ENCODE measurements around the gene AGFG1. TPM values are rescaled to one million over a fixed set of nuclear protein-coding genes. Genes with fewer than 3 reads are reported as not detected.

The AGFG1 gene
- total RNA-seq, 2 donors from 2014 or later, result 98.2 to 131 TPM

DNA sequence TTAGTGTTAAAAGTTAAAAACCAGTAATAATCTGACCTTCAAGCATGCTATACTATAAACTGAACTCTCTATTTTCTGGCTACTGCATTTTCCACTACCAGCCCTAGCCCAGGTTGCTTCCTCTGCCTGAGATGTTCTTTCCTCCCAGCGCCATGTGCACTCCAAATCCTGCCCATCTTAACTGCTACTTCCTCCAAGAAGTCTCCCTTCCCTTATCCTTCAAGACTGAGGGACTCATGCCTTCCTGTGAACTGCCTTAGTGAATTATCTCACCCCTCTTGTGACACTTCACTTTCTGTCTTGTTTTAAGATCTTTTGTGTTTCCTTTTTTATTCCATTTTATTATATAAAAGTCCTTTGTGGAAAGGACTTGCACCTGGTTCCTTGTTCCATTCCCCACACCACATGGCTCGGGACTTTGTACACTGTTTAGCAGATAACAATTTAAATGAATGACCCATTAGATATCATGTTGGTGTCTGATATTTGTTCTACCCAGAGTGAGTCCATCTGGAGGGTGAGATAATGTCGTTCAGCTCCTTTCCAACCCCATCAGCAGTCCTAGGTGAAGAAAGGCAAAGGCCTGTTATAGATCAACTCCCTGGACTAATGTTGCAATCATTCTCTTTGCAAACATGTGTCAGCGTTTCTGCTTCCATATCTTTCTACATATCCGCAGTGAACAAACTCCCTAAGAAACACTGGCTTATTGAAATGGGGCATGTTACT is 20.9 kb upstream of the AGFG1 start:
- Mint-ChIP-seq H3K4me1 (ENCODE audit: low read depth) (peaks cover 34% of the 10 kb centered on the region), H3K27me3 (ENCODE audit: low read depth) (no peaks in the 10 kb centered on the region), H3K4me3 (no peak overlapping the region), H3K27ac (no peak overlapping the region), H3K9me3 (no peaks in the 10 kb centered on the region), H3K36me3 (ENCODE audit: insufficient read depth in 2 of 2) (no peaks in the 10 kb centered on the region)
- ATAC-seq (replicated peaks in 1 of 2) (no peak), DNase-seq (no peak)

DNA sequence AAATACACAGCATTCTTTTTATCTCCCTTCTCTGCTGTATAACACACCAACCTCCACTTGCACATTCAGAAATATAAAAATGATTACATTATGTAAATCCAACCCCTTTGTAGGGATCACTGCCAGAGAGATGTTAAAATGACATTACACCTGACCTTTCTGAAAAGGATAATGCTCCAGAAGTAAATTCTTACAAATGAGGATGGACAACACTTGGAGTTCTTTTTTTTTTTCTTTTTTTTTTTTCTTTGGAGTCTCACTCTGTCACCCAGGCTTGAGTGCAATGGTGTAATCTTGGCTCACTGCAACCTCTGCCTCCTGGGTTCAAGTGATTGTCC is 20.3 kb upstream of the AGFG1 start:
- Mint-ChIP-seq H3K9me3 (no peaks in the 10 kb centered on the region), H3K4me1 (ENCODE audit: low read depth) (peaks cover 39% of the 10 kb centered on the region), H3K4me3 (no peak overlapping the region), H3K27ac (no peak overlapping the region), H3K36me3 (ENCODE audit: insufficient read depth in 2 of 2) (no peaks in the 10 kb centered on the region), H3K27me3 (ENCODE audit: low read depth) (no peaks in the 10 kb centered on the region)
- ATAC-seq (replicated peaks in 1 of 2) (no peak), DNase-seq (no peak)

DNA sequence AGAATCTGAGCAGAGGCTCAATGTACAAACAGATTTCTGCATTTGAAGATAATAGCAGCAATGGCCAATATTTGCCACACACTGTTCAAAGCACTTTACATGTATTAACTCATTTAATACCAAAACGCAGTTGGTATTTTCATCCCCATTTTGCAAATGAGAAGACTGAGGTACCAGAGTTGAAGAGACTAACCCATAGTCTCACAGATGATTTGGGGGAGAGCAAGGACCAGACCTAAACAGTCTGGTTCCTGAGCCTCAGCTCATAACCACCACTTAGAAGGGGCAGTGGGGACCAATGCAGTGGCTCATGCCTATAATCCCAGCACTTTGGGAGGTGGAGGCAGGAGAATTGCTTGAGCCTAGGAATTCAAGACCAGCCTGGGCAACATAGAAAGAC is 18.1 kb upstream of the AGFG1 start:
- H3K36me3 Mint-ChIP-seq (ENCODE audit: insufficient read depth in 2 of 2), result no peaks in the 10 kb centered on the region
- no peak overlapping the region for H3K27ac Mint-ChIP-seq
- peaks cover 60% of the 10 kb centered on the region for H3K4me1 Mint-ChIP-seq (ENCODE audit: low read depth)
- no peaks in the 10 kb centered on the region for H3K27me3 Mint-ChIP-seq (ENCODE audit: low read depth)
- no peaks in the 10 kb centered on the region for H3K9me3 Mint-ChIP-seq
- DNase-seq (no peak), ATAC-seq (replicated peaks in 1 of 2) (no peak)
- H3K4me3 Mint-ChIP-seq, result no peak overlapping the region

DNA sequence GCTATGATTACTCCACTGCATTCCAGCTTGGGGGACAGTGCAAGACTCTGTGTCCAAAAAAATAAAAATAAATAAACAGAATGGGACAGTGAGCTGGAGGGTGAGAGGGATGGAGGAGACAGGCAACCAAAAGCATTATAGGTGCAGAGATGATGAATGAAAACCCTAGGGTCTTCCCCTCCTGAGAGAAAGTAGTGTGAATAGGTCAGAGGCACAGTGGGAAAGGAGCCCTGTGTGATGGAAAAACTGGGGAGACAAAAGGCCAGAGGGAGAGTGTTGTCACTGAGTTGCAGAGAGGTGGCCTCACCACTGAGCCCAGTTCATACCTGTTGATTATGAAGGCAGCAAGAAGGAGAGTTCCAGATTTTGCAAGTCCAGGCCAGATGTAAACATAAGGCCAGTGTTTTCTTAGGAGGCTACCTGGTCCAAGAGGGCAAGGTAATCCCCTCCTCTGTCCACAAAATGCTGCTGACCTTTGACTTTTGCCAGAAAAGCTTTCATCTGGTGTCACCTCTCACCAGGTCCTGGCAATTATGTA is 17.6 kb upstream of the AGFG1 start:
- no peak for DNase-seq
- H3K4me1 Mint-ChIP-seq (ENCODE audit: low read depth), result peaks cover 66% of the 10 kb centered on the region
- no peak overlapping the region for H3K27ac Mint-ChIP-seq
- ATAC-seq (replicated peaks in 1 of 2), result no peak
- H3K36me3 Mint-ChIP-seq (ENCODE audit: insufficient read depth in 2 of 2), result no peaks in the 10 kb centered on the region
- H3K27me3 Mint-ChIP-seq (ENCODE audit: low read depth), result no peaks in the 10 kb centered on the region
- peak overlapping the region in 1 of 2 donors; percentile 22 for H3K4me3 Mint-ChIP-seq
- no peaks in the 10 kb centered on the region for H3K9me3 Mint-ChIP-seq

DNA sequence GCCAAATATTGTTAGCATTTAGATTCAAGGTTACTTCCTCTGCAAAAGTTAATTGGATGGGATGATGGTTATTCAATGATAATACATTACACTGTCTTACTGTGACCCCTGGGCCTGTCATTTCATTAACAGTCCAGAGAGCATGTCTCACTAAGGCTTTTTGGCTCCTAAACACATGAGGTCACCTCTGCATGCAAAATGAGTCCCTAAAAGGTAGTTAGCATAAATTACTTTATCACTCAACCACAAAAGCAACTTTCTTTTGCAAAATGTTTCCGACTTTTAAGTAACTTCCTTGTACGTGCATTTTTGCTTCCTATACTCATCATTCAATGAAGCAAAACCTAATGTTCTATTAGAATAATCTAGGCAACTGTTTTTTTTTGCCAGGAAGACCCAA is 16.8 kb upstream of the AGFG1 start:
- H3K27me3 Mint-ChIP-seq (ENCODE audit: low read depth), result no peaks in the 10 kb centered on the region
- no peaks in the 10 kb centered on the region for H3K9me3 Mint-ChIP-seq
- no peaks in the 10 kb centered on the region for H3K36me3 Mint-ChIP-seq (ENCODE audit: insufficient read depth in 2 of 2)
- H3K4me3 Mint-ChIP-seq, result peak overlapping the region; percentile 11 to 13
- H3K4me1 Mint-ChIP-seq (ENCODE audit: low read depth), result peaks cover 74% of the 10 kb centered on the region
- ATAC-seq (replicated peaks in 1 of 2) (peak in 1 of 2 donors; percentile 34), DNase-seq (no peak)
- H3K27ac Mint-ChIP-seq, result no peak overlapping the region

DNA sequence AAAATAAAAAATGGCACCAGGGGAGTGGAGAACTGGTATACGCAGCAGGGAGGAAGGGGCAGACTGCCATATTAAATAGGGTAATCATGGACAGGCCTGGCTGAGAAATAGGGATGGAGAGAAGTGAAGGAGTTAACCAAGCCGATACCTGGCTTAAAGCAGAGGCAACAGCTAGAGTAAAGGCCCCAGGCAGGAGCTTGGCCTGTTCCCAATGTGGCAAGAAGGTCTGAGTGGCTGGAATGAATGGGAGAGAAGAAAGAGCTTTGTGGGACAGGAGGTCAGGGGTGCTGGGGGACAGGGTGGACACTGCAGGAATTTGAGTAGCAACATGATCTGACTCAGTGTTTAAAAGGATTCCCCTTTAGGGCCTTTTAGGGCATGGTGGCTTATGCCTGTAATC is 15.9 kb upstream of the AGFG1 start:
- H3K36me3 Mint-ChIP-seq (ENCODE audit: insufficient read depth in 2 of 2), result no peaks in the 10 kb centered on the region
- H3K27me3 Mint-ChIP-seq (ENCODE audit: low read depth), result no peaks in the 10 kb centered on the region
- ATAC-seq (replicated peaks in 1 of 2), result no peak
- no peak for DNase-seq
- H3K4me1 Mint-ChIP-seq (ENCODE audit: low read depth), result peaks cover 74% of the 10 kb centered on the region
- no peak overlapping the region for H3K27ac Mint-ChIP-seq
- no peak overlapping the region for H3K4me3 Mint-ChIP-seq
- H3K9me3 Mint-ChIP-seq, result no peaks in the 10 kb centered on the region

DNA sequence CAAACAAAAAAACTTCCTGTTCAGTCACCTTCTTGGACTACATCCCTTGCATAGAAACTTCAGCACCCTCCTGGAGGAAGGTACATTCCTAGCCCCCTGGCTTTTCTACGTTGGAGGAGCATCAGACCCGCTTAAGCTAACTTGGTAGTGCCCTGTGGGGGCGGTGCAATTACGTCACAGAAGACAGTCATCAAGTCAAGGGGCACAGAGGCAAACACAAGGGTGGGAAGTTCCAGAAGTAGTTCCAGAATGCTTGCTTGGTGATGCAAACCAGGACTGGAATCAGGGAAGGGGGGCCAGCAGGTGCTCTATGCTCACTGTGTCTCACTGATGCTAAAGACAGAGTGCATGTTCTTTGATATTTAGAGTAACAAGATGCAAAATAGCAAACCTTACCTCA is 15.2 kb upstream of the AGFG1 start:
- Mint-ChIP-seq H3K4me3 (no peak overlapping the region), H3K27ac (no peak overlapping the region)

DNA sequence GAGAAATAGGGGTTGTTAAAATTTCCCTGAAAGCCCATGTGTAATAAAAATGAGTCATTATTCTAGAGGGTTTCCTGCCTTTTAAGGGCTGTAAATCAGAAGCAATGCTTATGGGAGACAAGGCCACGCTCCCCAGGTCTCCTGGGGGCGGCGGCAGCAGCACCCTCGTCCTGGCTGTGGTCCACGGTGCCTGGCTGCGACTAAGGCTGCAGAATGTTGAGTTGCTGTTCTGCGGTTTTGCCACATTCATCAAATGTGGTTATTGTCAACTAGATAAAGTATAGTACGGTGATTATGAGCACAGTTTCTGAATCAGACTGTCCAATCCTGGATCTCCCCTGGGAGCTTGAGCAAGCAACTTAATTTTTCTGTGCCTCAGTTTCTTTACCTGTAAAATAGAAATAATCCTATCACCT is 11.9 kb upstream of the AGFG1 start:
- no peaks in the 10 kb centered on the region for H3K9me3 Mint-ChIP-seq
- H3K36me3 Mint-ChIP-seq (ENCODE audit: insufficient read depth in 2 of 2), result no peaks in the 10 kb centered on the region
- peaks cover 96% of the 10 kb centered on the region for H3K4me1 Mint-ChIP-seq (ENCODE audit: low read depth)
- H3K27ac Mint-ChIP-seq, result peak overlapping the region; percentile 94
- peak; percentile 61 to 80 for DNase-seq
- peak overlapping the region; percentile 79 to 89 for H3K4me3 Mint-ChIP-seq
- ATAC-seq (replicated peaks in 1 of 2), result peak; percentile 41 to 51
- H3K27me3 Mint-ChIP-seq (ENCODE audit: low read depth), result no peaks in the 10 kb centered on the region

More for the DNA sequence above, 15.2 kb upstream of the AGFG1 start:
- ATAC-seq (replicated peaks in 1 of 2) (no peak), DNase-seq (peak in 1 of 2 donors; percentile 37)
- Mint-ChIP-seq H3K36me3 (ENCODE audit: insufficient read depth in 2 of 2) (no peaks in the 10 kb centered on the region), H3K4me1 (ENCODE audit: low read depth) (peaks cover 75% of the 10 kb centered on the region), H3K27me3 (ENCODE audit: low read depth) (no peaks in the 10 kb centered on the region), H3K9me3 (no peaks in the 10 kb centered on the region)

DNA sequence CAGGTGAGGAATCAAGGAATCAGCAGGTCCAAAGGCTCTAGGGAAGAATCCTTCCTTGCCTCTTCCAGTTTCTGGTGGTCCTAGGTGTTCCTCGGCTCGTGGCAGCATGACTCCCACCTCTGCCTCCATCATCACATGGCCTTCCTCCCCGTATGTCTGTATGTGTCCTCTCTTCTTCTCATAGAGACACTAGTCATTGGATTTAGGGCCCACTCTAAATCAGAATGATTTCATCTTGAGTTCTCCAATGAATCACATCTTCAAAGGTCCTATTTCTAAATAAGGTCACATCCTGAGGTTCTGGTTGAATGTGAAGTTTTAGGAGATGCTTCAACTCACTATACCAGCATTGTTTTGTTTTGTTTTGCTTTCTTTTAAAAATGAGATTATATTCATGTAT is 11.1 kb upstream of the AGFG1 start:
- no peak for DNase-seq
- Mint-ChIP-seq H3K9me3 (no peaks in the 10 kb centered on the region), H3K4me1 (ENCODE audit: low read depth) (peaks cover 96% of the 10 kb centered on the region), H3K27me3 (ENCODE audit: low read depth) (no peaks in the 10 kb centered on the region), H3K4me3 (peak overlapping the region; percentile 79 to 89), H3K36me3 (ENCODE audit: insufficient read depth in 2 of 2) (no peaks in the 10 kb centered on the region), H3K27ac (peak overlapping the region; percentile 94)
- peak; percentile 51 to 57 for ATAC-seq (replicated peaks in 1 of 2)

DNA sequence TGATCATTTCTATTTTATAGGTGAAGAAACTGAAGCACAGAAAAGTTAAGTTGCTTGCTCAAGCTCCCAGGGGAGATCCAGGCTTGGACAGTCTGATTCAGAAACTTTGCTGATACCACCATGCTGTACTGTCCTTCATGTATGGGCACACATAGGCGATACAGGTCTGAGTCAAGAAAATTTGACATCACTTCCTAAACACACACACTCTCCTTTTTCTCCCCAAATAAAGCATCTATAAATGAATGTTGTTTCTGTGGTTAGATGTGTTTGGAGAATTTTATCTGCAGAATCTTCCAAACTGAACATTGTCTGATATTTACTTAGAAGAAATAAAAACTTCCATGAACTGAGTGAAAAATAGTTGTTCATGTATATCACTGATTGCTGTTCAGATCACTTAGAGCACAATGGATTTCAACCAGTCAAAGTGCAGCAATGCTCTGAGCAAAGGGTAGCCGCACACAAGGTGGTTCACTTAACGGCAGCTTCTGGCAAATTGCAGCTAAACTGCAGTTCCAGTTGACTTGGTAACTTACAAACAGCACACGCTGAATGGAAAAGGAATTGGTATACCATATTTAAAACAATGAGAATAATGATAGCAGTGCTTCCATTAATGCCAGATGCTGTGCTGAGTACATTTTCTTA is 10.0 kb upstream of the AGFG1 start:
- ATAC-seq (replicated peaks in 1 of 2), result peak; percentile 1 to 16
- peak overlapping the region; percentile 79 to 87 for H3K4me3 Mint-ChIP-seq
- H3K9me3 Mint-ChIP-seq, result no peaks in the 10 kb centered on the region
- peak overlapping the region; percentile 95 for H3K27ac Mint-ChIP-seq
- peaks cover 0 to 2% of the 10 kb centered on the region in 2 donors for H3K36me3 Mint-ChIP-seq (ENCODE audit: insufficient read depth in 2 of 2)
- no peak for DNase-seq
- peaks cover 96% of the 10 kb centered on the region for H3K4me1 Mint-ChIP-seq (ENCODE audit: low read depth)
- no peaks in the 10 kb centered on the region for H3K27me3 Mint-ChIP-seq (ENCODE audit: low read depth)

DNA sequence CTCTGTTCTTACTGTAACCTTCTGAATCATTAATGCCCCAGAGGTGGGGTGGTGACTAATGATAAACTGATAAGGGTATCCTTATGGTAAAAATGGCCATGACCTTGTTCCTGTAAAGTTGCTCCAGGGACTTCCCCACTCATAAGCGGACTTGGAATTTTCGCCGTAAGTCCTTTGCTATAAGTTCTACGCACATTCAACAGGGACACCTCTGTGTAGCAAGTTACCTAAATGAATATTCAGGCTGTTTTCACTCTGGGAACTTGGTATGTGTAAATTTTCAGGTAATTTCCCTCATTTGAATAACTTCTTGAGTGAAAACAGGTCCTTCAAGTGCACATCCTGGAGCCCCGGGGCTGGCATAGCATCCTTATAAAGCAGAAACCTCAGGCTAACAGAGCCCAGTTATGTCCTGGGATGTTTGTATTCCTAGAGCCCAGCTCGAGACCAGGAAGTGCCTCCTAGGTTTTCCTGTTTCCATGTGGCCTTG is 9.4 kb upstream of the AGFG1 start:
- Mint-ChIP-seq H3K4me1 (ENCODE audit: low read depth) (peaks cover 98% of the 10 kb centered on the region), H3K9me3 (no peaks in the 10 kb centered on the region), H3K4me3 (peak overlapping the region; percentile 79 to 87), H3K36me3 (ENCODE audit: insufficient read depth in 2 of 2) (peaks cover 0 to 2% of the 10 kb centered on the region in 2 donors), H3K27me3 (ENCODE audit: low read depth) (no peaks in the 10 kb centered on the region), H3K27ac (peak overlapping the region; percentile 95)
- peak; percentile 47 to 49 for ATAC-seq (replicated peaks in 1 of 2)
- DNase-seq, result peak; percentile 38 to 51

DNA sequence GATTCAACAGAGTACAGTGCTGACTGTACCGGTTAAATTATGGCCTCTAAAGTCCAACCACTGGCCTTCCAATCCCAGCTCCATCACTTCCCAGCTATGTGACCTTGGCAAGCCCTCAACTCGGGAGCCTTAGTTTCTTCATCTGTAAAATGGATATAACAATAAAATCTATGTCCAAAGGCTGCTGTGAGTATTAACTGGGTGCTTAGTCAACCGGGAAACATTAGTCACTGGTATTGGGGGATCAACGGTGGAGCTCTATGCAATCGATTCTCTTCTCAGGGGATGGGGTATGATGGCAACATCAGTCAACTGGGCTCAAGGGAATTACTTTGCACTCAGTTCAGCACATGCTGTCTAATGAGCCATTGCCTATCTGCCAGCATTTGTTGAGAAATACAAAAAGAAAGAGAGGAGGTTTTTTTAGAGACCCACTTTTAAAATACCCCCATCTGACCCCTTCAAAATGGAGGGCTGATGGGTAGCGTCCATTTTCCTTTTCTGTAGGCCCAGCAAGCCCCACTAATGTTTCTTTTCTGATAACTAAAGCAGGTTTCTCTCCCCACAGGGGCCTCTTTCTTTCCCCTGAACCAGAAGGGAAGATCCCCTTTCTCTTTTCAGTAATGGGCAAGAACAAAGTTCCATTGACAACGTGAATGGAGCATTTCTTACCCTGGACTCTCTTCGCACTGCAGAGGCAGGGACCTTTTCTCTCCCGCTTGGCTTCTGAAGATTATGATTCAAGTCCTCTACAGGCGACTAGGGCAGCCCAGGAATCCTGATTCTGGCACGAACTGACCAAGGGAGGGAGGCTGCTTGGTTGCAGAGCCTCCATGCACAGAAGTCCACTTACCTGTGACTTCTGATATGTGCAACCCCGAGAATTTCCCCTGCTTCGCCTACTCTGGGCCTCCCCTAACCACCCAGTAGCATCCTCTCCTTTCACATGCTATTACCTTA is 8.7 kb upstream of the AGFG1 start:
- peaks cover 98% of the 10 kb centered on the region for H3K4me1 Mint-ChIP-seq (ENCODE audit: low read depth)
- H3K9me3 Mint-ChIP-seq, result no peaks in the 10 kb centered on the region
- H3K27ac Mint-ChIP-seq, result peak overlapping the region; percentile 95
- DNase-seq (peak; percentile 40 to 57), ATAC-seq (replicated peaks in 1 of 2) (peak; percentile 49 to 50)
- peaks cover 0 to 2% of the 10 kb centered on the region in 2 donors for H3K36me3 Mint-ChIP-seq (ENCODE audit: insufficient read depth in 2 of 2)
- peak overlapping the region; percentile 79 to 87 for H3K4me3 Mint-ChIP-seq
- no peaks in the 10 kb centered on the region for H3K27me3 Mint-ChIP-seq (ENCODE audit: low read depth)
